Epithelial cell of proximal tubule (primary cell): ENCODE data around the gene C1orf167. TPM values are rescaled to one million over a fixed set of nuclear protein-coding genes. Genes with fewer than 3 reads are reported as not detected.

Experiments
- DNase-seq: peaks from one replicate; pipeline ENCODE4 v3.0.0-alpha.2; 2011; ENCODE audit warnings: low read depth
- H3K4me3 ChIP-seq: 2 replicates; pipeline ENCODE4 v1.5.1; 2011; ENCODE audit warnings: low read depth, mild to moderate bottlenecking, low read length
- total RNA-seq: library from RNA; depleted of rRNA; stranded (reverse); fragments of >200 nt; gene quantifications from 2 replicates; pipeline ENCODE4 v1.2.3, GENCODE V29; 2015
- TF ChIP-seq, protein P1 (sequence below): conservative IDR thresholded peaks from 2 replicates; pipeline ENCODE4 v1.5.1; 2012; ENCODE audit warnings: low read depth, mild to moderate bottlenecking, low read length

Gene C1orf167
- total RNA-seq, 1 donor from 2014 or later = not detected

DNA sequence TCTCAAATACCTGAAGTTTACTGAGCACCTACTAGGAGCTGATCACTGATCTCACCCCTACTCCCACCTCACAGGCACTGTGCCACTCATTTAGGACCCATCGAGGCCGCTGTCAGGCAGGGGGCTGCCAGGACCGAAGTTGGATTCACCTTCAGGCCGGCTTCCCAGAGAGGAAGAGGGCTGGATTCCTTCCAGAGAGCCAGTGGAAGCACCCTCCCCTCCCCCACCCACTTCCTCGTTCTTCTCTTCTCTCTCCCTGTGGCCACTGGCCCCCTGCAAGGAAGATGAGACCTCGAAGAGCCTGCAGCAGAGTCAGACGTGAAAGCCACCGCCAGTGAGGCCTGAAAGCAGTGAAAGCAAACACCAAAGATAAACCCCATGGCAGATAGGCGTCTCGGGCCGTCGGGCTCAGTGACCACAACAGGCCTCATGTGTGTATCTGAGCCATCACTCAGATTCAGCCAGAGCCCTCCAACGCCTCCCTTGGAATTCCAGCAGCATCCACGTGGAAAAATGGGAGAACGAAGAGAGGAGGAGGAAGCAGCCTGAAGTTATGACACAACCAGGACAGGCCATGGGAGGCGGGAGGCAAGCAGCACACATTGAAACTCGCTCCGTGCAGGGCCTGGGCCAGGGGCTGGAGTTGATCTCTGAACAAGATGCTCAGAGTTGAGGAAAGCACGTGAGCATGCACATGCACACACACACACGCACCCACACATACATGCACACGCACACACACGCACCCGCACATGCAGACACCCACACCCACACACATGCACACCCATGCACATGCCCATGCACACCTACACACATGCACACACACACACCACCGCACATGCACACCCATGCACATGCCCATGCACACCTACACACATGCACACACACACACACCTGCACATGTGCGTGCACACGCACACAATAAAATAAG lies 32.2 kb upstream of the C1orf167 start:
- H3K4me3 ChIP-seq = no peak overlapping the region
- TF ChIP-seq, protein P1, sequence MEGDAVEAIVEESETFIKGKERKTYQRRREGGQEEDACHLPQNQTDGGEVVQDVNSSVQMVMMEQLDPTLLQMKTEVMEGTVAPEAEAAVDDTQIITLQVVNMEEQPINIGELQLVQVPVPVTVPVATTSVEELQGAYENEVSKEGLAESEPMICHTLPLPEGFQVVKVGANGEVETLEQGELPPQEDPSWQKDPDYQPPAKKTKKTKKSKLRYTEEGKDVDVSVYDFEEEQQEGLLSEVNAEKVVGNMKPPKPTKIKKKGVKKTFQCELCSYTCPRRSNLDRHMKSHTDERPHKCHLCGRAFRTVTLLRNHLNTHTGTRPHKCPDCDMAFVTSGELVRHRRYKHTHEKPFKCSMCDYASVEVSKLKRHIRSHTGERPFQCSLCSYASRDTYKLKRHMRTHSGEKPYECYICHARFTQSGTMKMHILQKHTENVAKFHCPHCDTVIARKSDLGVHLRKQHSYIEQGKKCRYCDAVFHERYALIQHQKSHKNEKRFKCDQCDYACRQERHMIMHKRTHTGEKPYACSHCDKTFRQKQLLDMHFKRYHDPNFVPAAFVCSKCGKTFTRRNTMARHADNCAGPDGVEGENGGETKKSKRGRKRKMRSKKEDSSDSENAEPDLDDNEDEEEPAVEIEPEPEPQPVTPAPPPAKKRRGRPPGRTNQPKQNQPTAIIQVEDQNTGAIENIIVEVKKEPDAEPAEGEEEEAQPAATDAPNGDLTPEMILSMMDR = no peak
- no peak for DNase-seq

DNA sequence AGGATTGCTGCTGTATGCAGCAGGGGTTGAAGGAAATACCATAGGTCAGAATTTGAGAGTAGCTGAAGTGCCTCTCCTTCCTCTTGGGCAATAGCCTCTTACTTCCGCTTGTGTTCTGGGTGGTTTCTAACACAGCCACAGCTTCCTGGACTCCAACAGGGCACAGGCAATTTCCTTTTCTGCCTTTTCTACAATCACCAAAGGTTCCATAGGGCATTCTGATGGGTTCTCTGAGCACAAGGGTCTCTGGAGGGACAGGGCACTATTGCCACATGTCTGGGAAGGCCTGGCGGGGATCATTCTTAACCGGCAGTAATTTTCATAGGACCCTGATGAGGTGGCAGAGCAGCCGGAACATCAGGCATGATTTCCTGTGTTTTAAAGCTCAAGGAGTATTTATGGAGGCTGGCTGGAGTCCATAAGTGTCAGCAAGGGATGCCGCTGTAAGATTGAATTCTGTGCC lies 31.5 kb upstream of the C1orf167 start:
- DNase-seq = no peak
- TF ChIP-seq, protein P1 = no peak
- H3K4me3 ChIP-seq = no peak overlapping the region

DNA sequence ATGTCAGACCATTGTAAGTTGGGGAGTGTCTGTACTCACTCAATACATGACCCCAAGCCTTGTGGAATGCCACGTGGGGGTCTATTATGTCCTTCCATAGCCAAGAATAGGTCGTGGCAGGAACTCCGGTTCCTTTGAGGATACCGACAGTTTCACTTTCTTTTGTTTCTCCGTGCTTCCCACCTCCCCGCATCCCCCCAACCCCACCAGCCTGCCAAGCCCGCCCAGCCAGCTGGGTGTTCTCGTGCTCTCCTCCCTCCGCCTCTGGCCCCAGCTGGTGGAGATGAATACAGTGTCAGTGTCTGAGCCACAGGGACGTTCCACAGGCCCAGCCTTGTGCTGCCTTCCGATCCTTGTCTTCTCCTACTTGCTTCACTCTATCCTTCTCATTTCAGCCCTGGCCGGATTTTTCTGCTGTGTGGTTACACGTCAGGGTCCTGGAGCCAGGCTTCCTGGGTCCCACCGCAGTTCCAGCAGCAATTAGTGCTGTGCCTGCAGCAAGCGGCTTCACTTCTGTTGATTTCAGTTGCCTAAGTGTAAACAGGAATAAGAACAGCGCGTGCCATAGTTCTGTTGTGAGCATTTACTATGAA lies 30.2 kb upstream of the C1orf167 start:
- no peak overlapping the region for H3K4me3 ChIP-seq
- DNase-seq = no peak
- TF ChIP-seq, protein P1 = no peak

DNA sequence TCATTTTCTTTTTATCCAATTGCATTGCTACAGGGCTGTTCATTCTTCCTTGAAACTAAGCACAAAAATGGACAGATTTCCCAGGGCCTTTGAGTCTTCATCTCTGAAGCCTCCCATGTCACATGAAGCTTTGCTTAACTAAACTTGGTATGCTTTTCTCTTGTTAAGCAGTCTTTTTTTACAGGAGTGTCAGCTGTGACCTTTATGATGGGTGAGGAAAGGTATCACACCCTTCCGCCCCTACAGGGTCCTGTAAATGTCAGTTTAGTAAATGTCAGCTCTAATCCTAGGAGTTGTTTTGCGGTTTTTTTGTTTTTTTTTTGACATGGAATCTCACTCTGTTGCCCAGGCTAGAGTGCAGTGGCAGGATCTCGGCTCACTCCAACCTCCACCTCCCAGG lies 28.7 kb upstream of the C1orf167 start:
- no peak for DNase-seq
- no peak overlapping the region for H3K4me3 ChIP-seq
- TF ChIP-seq, protein P1 = no peak

DNA sequence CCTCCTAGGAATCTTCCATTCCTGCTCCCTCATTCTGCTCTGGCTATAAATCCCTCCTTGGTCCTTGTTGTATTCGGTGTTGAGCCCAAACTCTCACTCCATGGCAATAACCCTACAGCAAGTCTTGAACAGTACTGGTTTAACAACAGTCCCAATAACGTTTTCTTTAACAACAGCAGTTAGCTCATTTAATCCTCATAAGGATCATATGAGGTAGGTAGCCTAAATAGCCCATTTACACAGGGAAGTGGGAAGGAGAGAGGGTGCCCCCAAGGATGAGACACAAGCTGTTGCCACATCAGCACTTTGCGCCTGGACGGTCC lies 26.5 kb upstream of the C1orf167 start:
- TF ChIP-seq, protein P1 = no peak
- H3K4me3 ChIP-seq = peak overlapping the region; percentile 99
- no peak for DNase-seq

DNA sequence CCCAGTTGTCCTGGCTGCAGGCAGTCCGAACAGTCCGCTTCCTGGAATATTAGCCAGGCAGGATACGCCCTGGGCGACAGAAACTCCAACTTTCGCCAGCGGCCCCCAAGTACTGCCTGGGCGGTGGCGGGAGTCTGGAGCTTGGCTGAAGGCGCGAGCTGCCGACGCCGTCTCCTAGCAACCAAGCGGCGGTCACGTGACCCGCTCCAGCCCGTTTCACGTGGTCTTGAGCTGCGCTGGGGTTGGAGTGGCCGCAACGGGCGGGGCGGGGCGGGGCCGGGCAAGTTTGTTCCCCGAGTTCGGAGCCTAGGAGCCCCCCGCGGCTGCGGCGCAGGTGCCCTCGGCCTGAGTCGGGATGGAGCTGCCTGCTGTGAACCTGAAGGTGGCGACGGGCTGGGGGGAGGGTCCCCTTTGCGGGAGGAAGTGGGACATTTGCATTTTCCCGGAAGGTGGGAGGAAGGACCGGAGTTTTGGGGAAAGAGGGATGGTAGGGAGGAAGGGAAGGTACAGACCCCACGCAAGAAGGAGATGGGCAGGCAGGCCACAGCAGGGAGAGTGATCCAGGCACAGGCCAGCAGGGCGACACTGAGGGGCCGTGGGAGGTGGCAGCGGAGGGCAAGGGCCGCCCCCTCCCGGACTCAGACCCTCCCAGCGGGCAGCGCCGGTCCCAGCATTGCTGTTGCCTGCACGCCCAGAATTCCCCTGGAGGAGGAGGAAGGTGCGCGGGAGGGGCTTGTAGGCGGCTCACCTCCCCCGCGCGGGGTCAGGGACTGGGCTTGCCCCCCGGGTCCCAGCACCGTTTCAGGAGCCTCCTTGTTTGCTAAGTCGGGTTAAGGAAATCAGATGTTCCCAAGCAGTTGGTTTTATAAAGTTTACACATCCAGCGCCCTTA lies 25.9 kb upstream of the C1orf167 start, which contains the start of gene AGTRAP:
Gene AGTRAP (plus strand): TSS at position 283 of the 892 bp plus-strand sequence. CDS start 73 bp downstream, at position 356.
- peak within 1 kb of the TSS; percentile 99 for H3K4me3 ChIP-seq
- TF ChIP-seq, protein P1 = peak; percentile 15
- DNase-seq = no peak
